Measurements from ENCODE around the gene CRMP1.
A peak's percentile ranks its signal among the peaks of the same experiment; 100 is the strongest.
"Not testable (repeated sequence)": the region's sequence is repeated elsewhere in the genome, so short reads cannot be mapped to it uniquely, and the experiment has no call there.

CRMP1 gene

DNA sequence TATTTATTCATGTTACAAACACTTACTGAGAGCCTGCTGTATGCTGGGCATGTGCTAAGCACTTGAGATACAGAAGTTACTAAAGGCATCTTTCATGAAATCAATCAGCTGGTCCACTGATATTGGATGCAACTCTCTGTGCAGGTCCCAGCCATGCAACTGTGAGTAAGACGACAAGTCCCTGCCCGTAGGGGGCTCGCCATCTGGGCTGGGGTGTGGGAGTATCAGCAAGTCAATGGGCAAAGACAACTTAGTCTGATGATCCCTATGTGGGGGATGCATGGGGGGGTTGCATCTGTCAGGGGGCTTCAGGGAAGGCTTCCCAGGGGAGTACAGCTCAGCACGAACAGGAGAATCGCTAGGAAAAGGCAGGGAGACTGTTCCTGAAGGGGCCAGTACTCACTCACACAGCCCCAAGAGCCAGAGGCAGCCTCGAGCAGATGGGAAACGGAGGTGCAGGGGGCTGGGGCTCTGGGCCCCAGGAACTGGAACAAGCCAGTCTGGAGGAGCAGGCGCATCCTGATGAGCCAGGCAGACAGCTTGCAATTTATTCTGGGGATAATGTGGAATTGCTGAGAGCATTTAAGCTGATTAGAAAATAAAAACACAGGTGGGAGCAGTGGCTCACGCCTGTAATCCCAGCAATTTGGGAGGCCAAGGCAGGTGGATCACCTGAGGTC is 40.2 kb downstream of the CRMP1 start:
- DNase-seq: no peak

DNA sequence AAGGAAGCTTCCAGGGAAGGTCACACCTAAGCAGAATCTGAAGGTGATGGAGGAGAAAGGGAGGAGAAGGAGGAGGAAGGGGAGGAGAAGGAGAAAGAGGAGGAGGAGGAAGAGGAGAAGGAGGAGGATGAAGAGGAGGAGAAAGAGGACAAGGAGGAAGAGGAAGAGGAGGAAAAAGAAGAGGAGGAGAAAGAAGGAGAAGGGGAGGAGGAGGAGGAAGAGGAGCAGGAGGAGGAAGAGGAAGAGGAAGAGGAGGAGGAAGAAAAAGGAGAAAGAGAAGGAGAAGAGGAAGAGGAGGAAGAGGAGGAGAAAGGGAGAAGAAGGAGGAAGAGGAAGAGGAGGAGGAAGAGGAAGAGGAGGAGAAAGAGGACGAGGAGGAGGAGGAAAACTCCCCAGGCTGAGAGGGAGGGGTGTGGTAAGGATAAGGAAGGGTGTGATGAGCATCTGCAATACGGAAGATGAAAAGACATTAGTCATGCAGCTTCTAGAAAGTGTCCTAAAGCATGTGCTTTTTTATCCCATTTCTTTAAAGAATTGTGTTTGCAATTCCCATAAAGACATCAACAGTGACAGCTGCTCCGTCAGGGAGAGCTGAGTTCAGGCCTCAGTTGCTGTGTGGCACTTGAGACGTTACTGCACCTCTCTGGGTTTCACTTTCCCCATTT is 41.1 kb downstream of the CRMP1 start:
- DNase-seq: no peak

DNA sequence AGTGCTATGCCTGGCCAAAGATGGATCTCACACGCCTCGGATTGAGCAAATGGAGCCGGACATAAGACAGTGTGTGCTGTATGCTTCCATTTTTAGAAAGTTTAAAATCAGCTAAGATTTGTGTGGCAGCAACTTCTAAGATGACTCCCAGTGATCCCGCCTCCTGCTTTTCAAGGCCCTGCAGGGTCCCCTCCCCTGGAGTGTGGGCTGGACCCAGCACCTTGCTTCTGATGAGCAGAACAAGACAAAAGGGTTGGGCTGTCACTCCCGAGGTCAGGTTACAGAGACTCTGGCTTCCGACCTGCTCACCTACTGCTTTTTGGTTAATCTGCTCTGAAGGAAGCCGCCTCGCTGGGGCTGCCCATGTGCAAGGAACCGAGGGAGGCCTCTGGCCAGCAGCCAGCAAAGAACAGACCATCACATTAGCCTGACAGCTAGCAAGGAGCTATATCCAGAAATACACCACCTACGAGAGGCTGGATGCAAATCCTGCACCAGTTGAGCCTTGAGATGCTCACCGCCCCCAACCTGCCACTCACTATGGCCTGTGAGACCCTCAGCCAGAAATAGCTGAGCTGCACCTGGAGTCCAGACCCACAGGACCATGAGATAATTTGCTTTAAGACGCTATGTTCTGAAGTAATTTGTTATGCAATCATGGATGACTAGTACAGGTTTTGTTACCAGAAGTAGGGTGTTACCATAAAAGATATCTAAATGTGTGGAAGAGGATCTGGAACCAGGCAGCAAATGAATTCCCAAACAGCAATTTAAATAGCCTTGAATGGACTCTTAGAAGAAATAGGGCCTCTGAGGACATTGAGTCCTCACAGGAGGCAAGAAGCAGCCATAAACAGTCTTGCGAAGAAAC is 47.6 kb downstream of the CRMP1 start:
- no peak for DNase-seq

DNA sequence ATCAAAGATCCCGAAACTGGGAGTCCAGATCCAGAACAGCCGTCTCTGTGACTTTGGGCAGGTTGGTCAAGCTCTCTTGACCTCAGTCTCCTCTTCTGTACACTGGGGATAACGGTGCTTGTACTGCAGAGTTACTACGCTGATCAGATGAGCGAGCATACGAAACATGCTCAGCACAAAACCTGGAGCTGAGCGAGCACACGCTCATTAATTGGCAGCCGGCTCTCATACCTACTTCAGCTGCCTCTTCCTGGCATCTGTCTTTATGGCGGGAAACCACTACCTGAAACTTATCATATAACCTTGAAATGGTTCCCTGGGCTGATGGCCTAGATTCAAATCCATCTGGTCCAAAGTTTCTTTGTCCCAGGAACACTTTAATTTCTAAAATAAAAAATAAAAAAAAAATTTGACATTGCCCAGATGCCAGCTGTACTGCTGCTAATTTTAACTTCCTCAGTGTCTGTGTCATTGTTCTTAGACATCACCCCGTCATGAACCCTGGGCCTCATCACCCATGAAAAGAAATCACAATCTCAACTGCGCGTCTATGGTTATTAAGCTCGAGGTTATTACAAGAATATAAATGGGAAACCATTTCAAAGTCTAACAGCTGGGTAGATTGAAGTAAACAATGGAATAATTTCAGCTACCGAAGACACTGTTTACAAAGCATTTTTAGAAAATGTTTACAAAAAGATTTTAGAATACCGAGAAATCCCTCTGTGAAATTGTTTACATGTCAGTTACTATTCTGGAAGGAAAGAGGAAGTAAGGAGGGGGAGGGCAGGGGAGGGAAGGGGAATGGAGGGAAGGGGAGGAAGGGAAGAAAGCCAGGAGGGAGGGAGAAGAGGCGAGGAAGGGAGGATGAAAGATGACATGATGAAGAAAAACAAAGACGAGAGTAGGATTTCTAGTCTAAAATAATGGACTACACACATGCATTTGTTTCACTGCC is 49.0 kb downstream of the CRMP1 start:
- DNase-seq: no peak

DNA sequence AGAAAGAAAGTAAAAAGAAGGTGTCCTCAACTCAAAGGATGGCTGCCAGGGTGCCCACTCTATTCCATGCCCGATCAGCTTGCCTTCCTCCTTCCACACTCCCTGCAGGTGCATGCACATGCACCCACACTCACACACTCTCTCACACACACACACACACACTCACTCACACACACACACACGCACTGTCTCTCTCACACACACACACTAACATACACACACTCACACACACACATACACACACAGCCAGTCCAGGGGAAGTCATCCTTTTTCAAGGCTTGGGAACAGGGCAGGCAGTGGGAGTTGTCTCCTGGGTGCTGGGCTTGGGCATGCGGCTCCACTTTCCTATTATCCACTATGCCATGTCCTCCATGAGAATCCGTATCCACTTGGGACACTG is 50.4 kb downstream of the CRMP1 start:
- DNase-seq: no peak

DNA sequence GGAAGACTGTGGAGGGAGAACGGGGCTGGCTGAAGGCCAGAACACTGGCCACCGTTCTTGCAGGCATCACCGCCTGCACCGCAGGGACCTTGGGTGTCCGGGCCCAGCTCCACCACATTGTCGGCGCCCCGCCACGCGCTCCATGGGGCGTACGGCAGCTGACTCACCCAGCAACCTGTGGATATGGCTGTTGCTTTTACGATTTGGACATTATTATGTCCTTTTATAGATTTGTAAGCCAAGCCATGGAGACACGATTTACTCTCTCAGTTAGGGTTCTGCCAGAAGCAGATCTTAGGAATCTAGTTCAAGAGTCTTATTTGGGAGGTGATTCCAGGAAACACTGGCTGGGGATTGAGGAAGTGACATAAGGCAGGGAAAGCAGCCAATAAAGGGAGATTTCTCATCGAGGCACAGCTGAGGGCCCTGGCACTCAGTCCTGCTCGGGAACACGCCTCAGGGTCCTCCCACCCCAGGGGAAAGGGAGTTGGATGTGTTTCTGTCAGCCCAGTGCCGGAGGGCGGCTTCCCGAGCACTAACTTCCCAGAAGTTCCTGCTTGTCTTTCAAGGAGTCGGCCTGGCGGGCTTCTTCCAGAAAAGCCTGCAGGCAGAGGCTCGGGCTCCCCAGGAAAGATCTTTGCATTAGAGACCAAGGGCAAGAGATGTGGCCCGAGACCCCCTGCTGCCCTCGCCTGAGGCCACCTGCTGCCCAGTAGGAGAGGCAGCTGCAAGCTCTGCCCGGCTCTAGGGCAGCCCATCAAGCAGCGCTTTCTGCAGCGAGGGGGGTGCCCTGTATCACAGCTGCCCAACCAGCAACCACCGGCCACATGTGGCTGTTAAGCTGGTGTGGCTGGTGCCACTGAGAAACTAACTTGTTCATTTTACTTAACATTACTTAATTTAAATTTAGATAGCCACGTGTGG is 52.9 kb downstream of the CRMP1 start:
- peak in 1 of 2 experiments; percentile 74 for DNase-seq

DNA sequence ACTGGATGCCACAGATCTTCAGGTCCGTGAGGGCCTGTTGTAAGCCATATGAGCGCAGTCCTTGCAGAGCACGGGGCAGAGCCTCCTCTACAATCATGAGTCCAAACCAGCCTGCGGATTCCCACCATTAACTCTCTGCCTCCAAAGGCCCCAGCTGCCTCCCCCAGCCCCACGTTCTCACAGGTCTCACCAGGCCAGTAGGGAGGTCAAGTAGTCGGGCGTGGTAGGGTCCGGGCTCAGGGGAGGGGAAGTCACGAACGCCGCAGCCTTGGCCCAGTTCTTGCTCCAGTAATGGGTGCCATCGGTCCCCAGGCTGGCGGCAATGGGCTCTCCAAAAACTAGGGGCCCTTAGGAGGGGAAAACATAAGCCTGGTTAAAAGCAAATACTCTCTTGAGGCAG is 53.6 kb downstream of the CRMP1 start:
- DNase-seq: no peak

DNA sequence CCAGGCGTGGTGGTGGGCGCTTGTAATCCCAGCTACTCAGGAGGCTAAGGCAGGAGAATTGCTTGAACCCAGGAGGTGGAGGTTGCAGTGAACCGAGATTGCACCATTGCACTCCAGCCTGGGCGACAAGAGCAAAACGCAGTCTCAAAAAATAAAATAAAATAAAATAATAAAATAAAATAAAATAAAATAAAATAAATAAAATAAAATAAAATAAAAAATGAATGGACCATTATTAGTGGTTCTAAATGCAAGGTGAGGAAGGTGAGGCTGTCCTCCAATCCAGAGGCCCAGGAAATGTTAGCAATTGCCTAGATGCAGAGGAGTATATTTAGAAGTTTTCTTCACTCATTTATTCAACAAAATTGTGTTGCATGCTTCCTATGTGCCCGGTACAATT is 55.4 kb downstream of the CRMP1 start:
- not testable (repeated sequence) for DNase-seq

DNA sequence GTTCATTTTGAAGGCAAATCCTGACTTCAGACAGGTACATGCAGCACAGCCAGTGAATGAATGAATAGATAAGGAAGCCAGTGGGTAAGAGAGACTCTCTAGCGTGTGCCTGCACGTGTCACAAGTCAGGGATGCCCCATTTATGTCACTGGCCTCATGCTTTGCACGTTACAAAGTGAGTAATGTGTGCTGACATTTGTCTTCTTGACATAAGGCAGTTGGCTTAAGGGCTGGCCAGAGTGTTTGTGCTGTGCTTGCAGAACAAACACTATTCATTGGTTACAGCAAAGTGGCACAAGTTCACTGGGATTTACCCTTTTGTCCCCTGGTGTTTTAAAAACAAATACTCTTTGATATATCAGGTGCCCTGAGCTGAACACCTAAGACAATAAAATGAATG is 55.9 kb downstream of the CRMP1 start:
- DNase-seq: no peak

DNA sequence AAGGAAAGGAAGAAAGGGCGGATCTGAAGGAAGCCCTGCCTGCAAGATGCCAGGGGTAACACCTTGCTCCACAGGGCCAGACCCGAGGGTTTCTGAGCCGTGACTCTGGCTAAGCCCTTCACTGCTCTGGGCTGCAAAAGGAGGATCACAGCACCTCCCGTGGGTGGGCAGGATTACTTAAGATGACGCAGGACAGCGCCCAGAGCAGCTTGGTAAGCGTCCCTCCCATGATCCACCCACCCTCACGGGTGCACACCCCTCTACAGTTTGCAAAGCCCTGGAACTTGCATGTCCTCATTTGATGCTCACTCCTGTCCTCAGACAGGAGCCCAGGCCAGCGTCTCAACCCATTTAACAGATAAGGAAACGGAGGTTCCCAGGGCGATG is 64.9 kb downstream of the CRMP1 start:
- DNase-seq: no peak

DNA sequence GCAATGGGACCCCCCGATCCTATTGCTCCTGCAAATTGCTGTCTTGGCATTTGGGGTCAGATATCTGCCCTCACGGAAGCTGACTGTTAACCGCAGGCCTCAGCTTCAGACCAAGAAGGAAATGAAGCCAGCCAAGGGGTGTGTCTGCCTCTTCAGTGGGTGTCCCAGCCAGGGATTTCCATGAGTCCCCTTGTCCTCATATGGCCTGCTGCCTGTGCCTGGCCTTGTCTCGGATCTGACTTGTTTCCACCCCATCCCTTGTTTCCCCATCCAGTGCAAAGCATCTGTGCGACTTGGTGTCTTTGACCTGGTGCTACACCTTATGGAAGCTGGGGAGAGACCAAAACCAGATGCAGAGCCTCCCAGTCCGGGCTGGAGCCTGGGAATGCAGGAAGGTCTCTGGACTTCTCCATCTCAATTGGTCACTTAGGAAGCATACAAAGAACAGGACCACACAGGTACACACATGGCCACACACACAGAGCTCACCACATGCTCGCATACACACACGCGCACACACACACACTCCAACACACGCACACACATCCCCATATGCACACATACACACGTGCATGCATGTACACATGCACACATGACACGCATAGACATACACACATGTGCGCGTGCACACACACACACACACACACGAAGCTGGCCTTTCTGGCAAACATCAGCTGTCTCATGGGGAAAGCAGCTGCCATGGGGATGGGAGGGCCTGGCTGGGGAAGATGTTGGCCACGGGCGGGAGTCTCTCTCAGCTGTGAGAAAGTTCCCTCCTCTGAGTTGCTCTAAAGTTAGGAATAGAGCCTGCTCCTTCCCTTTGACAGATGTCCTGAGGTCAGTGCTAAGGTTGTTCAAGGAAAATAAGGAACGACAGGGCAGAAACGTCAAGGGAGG is 65.5 kb downstream of the CRMP1 start:
- DNase-seq: no peak

DNA sequence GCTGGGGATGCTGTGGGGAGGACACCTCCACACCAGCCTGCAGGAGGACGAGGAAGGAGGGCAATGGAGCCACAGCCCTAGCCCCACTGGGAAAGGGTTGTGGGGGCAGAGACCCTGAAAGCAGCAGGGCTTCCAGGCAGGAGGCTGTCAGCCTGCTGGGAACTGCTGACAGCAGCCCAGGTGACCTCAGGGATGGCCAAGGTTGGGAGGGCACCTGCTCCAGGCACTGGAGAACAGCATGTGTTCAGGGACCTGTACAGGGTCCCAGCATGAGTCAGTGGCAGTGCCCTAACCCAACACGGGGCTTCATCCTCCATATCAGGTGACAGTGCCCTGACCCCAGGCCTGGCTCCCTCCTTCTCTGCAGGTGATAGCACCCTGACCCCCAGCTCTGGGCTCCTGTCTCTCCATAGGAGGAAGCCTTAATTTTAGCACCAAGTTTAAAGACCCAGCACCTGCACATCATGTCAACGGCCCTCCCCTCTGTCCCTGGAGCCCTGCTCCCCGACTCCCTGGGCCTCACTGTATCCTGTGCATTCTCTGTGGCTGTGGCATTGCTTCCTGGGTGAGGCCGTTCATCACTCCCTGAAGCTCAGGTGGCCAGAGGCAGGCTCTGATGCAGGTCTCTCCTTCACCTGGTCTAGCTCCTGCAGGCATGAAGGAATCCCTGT is 66.3 kb downstream of the CRMP1 start:
- no peak for DNase-seq

DNA sequence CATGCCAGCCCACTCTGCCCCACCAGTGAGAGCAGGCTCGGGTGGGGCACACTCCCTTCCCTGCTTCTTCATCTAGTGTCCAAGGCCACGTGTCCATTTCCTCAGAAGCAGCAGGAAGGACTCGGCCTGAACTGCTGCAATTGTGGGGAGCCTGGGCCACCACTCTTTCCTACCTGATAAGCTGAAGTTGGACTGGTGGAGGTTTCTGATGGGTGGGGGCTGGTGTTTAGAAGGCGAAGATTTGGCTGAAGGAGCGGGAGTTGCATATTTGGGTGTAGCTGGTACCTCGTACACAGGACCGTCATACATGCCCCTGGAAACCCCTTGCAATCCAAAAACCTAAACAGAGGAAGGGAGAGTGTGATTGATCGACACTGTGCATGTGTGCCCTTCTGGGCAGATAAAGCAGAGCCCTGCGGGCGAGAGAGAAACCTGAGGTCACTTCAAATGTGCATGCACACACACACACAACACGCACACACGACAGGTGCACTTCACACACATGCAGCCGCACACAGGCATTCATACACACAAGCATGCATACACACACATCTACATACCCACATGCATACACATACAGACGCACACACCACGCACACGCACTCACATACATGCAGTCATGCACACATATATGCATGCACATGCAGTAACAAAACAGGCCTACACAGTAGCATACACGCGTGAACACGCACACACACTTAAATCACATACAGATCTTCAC is 67.4 kb downstream of the CRMP1 start:
- no peak for DNase-seq

DNA sequence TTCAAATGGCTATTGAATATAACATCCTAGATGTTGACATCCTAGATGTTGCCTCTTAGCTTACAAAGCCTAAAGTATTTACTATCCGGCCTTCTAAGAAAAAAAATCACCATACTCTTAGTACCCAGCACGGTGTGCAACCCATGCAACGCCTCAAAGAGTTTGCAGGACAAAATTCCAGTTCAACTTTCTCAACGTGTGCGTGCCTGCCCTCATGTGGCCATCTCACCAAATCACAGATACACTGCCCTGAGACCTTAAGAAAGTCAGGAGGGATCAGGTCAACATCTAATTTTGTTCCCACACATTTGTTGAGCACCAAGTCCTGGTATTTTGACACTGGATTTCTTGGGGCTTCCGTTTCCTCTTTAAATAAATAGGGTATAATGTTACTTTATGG is 68.3 kb downstream of the CRMP1 start:
- DNase-seq: peak in 1 of 2 experiments; percentile 2

DNA sequence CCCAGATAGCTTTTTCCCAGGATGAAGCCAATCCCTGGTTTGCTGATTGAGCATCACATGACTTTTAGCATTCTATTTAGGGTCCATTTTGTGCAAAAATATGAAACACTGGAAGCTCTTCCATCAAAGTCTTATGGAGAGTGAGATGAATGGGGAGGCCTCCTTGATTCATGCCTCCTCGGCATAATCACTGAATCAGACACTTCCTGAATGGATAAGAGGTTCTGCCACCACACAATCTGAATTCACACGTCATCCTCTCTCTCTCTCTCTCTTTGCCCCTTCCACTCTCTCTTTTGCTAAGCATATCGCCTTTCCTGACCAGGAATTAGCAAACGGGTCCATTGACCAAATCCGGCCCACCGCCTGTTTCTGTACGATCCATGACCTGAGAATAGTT is 68.7 kb downstream of the CRMP1 start:
- no peak for DNase-seq

DNA sequence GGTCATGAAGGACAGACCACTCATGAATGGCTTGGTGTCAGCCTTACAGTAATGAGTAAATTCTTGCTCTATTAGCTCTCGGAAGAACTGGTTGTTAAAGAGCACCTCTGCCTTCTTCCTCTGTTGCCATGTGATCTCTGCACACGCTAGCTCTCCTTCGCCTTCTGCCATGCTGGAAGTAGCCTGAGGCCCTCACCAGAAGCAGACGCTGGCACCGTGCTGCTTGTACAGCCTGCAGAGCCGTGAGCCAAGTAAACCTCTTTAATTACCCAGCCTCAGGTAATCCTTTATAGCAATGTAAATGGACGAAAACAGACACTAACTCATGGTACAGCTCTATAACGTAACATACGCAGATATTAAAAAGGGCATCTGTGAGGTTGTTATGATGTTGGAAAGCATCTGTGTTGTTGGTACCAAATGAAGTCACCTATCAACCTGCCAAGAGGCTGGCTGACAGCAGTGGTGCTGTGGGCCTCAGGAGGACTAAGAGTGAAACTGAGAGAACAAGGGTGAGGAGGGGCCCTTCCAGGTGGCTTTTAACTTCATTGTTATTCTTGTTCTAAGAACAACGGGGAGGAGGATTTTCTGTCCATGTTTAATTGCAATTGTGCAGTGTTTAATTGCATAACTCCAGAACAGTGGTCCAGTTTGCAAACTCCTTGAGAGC is 69.2 kb downstream of the CRMP1 start:
- DNase-seq: no peak

DNA sequence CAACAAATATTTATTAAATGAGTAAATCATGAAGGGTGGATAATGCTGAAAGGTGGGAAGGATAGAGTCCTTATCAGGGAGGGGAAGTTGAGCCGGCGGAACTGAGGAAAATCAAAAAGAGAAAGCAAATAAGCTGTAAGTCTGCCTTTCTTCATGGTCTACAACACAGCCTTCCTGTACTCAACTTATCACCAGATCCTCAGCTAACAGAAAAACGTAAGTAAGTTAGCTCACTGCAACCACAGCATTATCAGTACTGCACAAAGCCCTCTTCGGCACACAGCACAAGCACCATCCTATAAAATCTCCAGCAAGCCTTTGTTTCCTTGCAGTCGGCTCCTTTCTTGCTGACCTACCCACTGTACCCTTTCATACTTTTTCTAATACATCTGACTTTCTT is 70.3 kb downstream of the CRMP1 start:
- no peak for DNase-seq

DNA sequence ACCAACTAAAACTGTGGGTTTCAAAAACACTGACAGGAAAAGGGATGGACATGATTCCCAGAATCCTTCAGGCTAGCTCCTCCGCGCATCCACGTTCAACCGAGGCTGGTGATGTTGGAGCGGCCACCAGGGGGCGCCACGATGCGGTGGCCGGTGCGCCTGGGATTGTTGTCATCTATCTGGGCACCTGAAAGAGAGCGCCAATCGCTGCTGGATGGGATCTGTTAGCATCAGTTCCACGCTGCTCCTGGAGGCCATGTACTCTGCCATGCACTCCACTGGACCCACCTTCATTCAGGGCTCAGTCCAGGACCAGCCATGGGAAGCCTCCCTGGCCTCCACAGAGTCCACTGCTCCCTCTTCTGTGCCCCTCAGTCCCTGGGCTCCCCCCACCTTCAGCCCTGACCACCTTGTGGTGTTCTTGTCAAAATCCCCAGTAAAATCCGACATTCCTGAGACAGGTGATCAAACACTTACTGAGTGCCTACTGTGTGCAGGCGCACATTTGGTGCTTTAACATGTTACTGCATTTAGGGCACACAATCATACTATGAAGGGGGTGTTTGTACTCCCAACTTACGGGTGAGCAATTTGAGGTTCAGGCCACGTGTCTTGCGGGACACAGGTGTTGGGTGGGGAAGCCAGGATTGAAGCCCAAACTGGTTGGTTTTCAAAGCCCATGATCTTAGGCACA is 71.1 kb downstream of the CRMP1 start:
- no peak for DNase-seq

Data from NCI-H446 (cell line).